ENCODE data around the gene EIF4A2.
"Not testable (repeated sequence)": the region's sequence is repeated elsewhere in the genome, so short reads cannot be mapped to it uniquely, and the experiment has no call there.

EIF4A2 gene

GRCh38 chr3:186806089-186807055, 23.0 kb downstream of the EIF4A2 start, which contains the start of gene RFC4:
Gene RFC4 (minus strand): TSS chr3:186806482. CDS start chr3:186804713, 1,769 bp downstream.
- H3K4me1 ChIP-seq (ENCODE audit: insufficient read depth, low read length, severe bottlenecking): peaks cover 28% of the 10 kb centered on the region
- H3K27ac ChIP-seq (ENCODE audit: low read depth, low read length, poor library complexity, severe bottlenecking): peak within 1 kb of the TSS; percentile 57
- H3K36me3 ChIP-seq (ENCODE audit: insufficient read depth, low read length): peaks cover 36% of the 10 kb centered on the region
- peak within 1 kb of the TSS; percentile 74 for H3K4me3 ChIP-seq (ENCODE audit: low read depth, low read length, poor library complexity, severe bottlenecking)
- H4K20me1 ChIP-seq (ENCODE audit: insufficient read depth, low read length): no peaks in the 10 kb centered on the region
- 0 out of 2 replicates have a peak within 1 kb of the TSS, but pooled peaks have one; percentile 0 for H2AFZ ChIP-seq (ENCODE audit: low read length)
- H3K9ac ChIP-seq (ENCODE audit: low read length): peak within 1 kb of the TSS; percentile 86
- H3F3A ChIP-seq (ENCODE audit: insufficient read depth, low read length): no peaks in the 10 kb centered on the region
- no peaks in the 10 kb centered on the region for H3K9me3 ChIP-seq (ENCODE audit: low read length)
- peak within 1 kb of the TSS; percentile 80 for H3K4me2 ChIP-seq (ENCODE audit: low read length)
- H3K9me2 ChIP-seq (ENCODE audit: low read depth, low read length): no peaks in the 10 kb centered on the region
- TF ChIP-seq EZH2 (IDR thresholded peaks at IDR 0.05; ENCODE audit: borderline replicate concordance, low read length) (no peak), CTCF (IDR thresholded peaks at IDR 0.05; ENCODE audit: low read length) (no peak)
- H3K27me3 ChIP-seq (ENCODE audit: insufficient read depth, low read length): no peaks in the 10 kb centered on the region
- peaks cover 24% of the 10 kb centered on the region for H3K79me2 ChIP-seq (ENCODE audit: insufficient read depth, low read length)

GRCh38 chr3:186807231-186807630, 23.9 kb downstream of the EIF4A2 start:
- Histone ChIP-seq H2AFZ (ENCODE audit: low read length) (no peak overlapping the region), H3K79me2 (ENCODE audit: insufficient read depth, low read length) (peaks cover 24% of the 10 kb centered on the region), H3K4me2 (ENCODE audit: low read length) (peak overlapping the region; percentile 80), H3K9me3 (ENCODE audit: low read length) (no peaks in the 10 kb centered on the region), H3K4me1 (ENCODE audit: insufficient read depth, low read length, severe bottlenecking) (peaks cover 28% of the 10 kb centered on the region), H3K9ac (ENCODE audit: low read length) (peak overlapping the region; percentile 86), H4K20me1 (ENCODE audit: insufficient read depth, low read length) (no peaks in the 10 kb centered on the region), H3K9me2 (ENCODE audit: low read depth, low read length) (no peaks in the 10 kb centered on the region), H3K27ac (ENCODE audit: low read depth, low read length, poor library complexity, severe bottlenecking) (peak overlapping the region; percentile 57), H3K36me3 (ENCODE audit: insufficient read depth, low read length) (peaks cover 29% of the 10 kb centered on the region), H3K4me3 (ENCODE audit: low read depth, low read length, poor library complexity, severe bottlenecking) (peak overlapping the region; percentile 74), H3F3A (ENCODE audit: insufficient read depth, low read length) (no peaks in the 10 kb centered on the region), H3K27me3 (ENCODE audit: insufficient read depth, low read length) (no peaks in the 10 kb centered on the region)
- TF ChIP-seq EZH2 (IDR thresholded peaks at IDR 0.05; ENCODE audit: borderline replicate concordance, low read length) (no peak), CTCF (IDR thresholded peaks at IDR 0.05; ENCODE audit: low read length) (no peak)

- H3K4me1 ChIP-seq (ENCODE audit: insufficient read depth, low read length, severe bottlenecking): peaks cover 19% of the 10 kb centered on the region
- H3F3A ChIP-seq (ENCODE audit: insufficient read depth, low read length): no peaks in the 10 kb centered on the region
- no peak overlapping the region for H3K4me2 ChIP-seq (ENCODE audit: low read length)
- peaks cover 7% of the 10 kb centered on the region for H3K79me2 ChIP-seq (ENCODE audit: insufficient read depth, low read length)
- H3K36me3 ChIP-seq (ENCODE audit: insufficient read depth, low read length): no peaks in the 10 kb centered on the region
- H3K9me2 ChIP-seq (ENCODE audit: low read depth, low read length): no peaks in the 10 kb centered on the region
- H3K27ac ChIP-seq (ENCODE audit: low read depth, low read length, poor library complexity, severe bottlenecking): no peak overlapping the region
- H3K9me3 ChIP-seq (ENCODE audit: low read length): no peaks in the 10 kb centered on the region
- no peak overlapping the region for H3K9ac ChIP-seq (ENCODE audit: low read length)
- H4K20me1 ChIP-seq (ENCODE audit: insufficient read depth, low read length): no peaks in the 10 kb centered on the region
- no peak overlapping the region for H3K4me3 ChIP-seq (ENCODE audit: low read depth, low read length, poor library complexity, severe bottlenecking)
- no peak for TF ChIP-seq CTCF (IDR thresholded peaks at IDR 0.05; ENCODE audit: low read length)
- TF ChIP-seq EZH2 (IDR thresholded peaks at IDR 0.05; ENCODE audit: borderline replicate concordance, low read length): no peak
- H3K27me3 ChIP-seq (ENCODE audit: insufficient read depth, low read length): no peaks in the 10 kb centered on the region
- H2AFZ ChIP-seq (ENCODE audit: low read length): no peak overlapping the region
Observed at GRCh38 chr3:186810336-186810996, 27.1 kb downstream of the EIF4A2 start.

GRCh38 chr3:186811313-186811712, 27.9 kb downstream of the EIF4A2 start:
- not testable (repeated sequence) for H3K27ac ChIP-seq (ENCODE audit: low read depth, low read length, poor library complexity, severe bottlenecking); H3K9ac ChIP-seq (ENCODE audit: low read length); H3K4me2 ChIP-seq (ENCODE audit: low read length); H3K36me3 ChIP-seq (ENCODE audit: insufficient read depth, low read length); H3K27me3 ChIP-seq (ENCODE audit: insufficient read depth, low read length); H3K9me2 ChIP-seq (ENCODE audit: low read depth, low read length); H3K79me2 ChIP-seq (ENCODE audit: insufficient read depth, low read length); H3F3A ChIP-seq (ENCODE audit: insufficient read depth, low read length); H2AFZ ChIP-seq (ENCODE audit: low read length); H3K4me3 ChIP-seq (ENCODE audit: low read depth, low read length, poor library complexity, severe bottlenecking); H3K9me3 ChIP-seq (ENCODE audit: low read length); H4K20me1 ChIP-seq (ENCODE audit: insufficient read depth, low read length)
- peaks cover 24% of the 10 kb centered on the region for H3K4me1 ChIP-seq (ENCODE audit: insufficient read depth, low read length, severe bottlenecking)
